Measurements from ENCODE around the gene STK32C. TPM values are rescaled to one million over a fixed set of nuclear protein-coding genes. Genes with fewer than 3 reads are reported as not detected.

Gene STK32C
- total RNA-seq, 6 experiments from 2014 or later = 1.6 to 3.5 (median 2.1) TPM

DNA sequence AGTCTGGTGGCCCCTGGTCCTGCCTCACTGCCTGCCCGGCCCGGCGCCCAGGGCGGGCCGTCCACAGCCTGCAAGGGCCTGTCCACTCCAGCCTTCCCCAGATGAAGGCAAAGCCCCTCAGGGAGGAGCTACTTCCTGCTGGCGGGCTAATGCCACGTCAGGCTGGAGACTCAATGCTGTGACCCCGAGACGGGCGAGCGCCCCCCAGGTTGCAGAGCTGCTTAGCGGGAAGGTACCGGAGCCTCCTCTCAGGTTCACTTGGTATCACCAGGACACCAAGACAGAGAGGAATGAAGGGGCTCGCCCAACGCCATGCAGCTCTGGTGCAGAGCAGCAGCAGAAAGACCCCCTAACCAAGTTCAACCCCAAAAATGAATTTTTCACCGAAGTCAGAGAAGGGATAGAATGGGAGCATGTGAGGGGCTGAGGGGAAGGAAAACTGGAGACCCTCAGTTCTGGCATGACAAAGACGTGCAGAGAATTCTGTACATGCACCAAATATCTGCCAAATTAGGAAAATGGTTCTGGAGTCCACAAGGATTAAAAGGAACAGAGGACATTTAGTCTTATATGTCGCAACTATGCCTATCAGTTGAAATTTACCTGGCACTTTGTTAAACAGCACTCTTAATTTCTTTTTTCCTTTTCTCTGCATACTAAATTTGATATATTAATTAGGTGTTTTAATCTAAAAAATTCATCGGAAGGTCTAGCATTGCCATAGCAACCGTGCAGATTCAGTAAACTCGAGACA lies 2.8 kb downstream of the STK32C start:
- no peaks in the 10 kb centered on the region for H3K27me3 ChIP-seq
- H3K36me3 ChIP-seq = no peaks in the 10 kb centered on the region
- H3K9me3 ChIP-seq = no peaks in the 10 kb centered on the region
- DNase-seq = peak in 1 of 3 donors; percentile 30
- no peak for TF ChIP-seq POLR2A (IDR thresholded peaks at IDR 0.05)
- TF ChIP-seq, protein P1, sequence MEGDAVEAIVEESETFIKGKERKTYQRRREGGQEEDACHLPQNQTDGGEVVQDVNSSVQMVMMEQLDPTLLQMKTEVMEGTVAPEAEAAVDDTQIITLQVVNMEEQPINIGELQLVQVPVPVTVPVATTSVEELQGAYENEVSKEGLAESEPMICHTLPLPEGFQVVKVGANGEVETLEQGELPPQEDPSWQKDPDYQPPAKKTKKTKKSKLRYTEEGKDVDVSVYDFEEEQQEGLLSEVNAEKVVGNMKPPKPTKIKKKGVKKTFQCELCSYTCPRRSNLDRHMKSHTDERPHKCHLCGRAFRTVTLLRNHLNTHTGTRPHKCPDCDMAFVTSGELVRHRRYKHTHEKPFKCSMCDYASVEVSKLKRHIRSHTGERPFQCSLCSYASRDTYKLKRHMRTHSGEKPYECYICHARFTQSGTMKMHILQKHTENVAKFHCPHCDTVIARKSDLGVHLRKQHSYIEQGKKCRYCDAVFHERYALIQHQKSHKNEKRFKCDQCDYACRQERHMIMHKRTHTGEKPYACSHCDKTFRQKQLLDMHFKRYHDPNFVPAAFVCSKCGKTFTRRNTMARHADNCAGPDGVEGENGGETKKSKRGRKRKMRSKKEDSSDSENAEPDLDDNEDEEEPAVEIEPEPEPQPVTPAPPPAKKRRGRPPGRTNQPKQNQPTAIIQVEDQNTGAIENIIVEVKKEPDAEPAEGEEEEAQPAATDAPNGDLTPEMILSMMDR (IDR thresholded peaks at IDR 0.05) = no peak
- peaks cover 0 to 16% (median 0%) of the 10 kb centered on the region in 4 donors for H3K4me1 ChIP-seq
- no peak overlapping the region for H3K4me3 ChIP-seq
- no peak overlapping the region for H3K27ac ChIP-seq
- no peak for ATAC-seq
- 89% methylated on average over 9 of the region's 21 CpGs for whole genome bisulfite sequencing (ENCODE audit: insufficient coverage, low coverage, low lambda C conversion rate, missing lambda C conversion rate)
- intact Hi-C loops (cut with DNase I) = no loop called here

DNA sequence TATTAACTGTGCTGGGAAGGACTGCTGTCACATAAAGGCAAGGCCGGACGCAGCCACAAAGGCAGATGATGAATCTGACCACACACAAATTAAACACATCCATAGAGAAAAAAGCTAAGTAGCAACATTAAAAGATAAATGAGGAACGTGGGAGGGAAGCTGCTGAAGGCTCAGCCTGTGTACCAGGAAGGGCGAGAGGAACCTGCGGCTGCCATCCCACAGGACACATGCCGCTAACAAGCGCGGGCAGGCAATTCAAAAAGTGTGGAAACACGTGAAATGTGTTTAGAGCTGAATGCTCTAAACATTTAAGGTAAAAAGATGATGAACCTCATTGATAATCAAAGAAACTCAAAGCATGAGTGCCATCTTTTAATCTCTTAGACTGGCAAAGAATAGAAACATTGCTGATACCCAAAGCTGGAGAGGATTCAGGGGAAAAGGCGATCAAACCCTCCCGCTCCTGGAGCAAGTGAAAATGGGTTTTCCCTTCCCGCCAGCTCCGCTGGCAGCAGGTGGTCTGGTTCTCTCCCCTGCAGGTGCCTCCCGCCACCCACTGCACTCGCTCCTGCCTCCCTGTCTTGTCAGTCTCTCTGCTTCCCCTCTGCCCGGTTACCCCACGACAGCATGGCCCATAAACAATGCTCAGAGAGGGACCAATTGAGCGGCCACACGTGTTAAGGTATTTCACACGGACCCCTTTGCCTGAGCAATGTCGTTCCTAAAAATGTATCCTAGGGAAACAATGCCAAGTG lies 4.2 kb downstream of the STK32C start:
- intact Hi-C loops (cut with DNase I) = no loop called here
- H3K36me3 ChIP-seq = no peaks in the 10 kb centered on the region
- TF ChIP-seq, protein P1 (IDR thresholded peaks at IDR 0.05) = no peak
- no peak for TF ChIP-seq POLR2A (IDR thresholded peaks at IDR 0.05)
- H3K27ac ChIP-seq = no peak overlapping the region
- ATAC-seq (no peak), DNase-seq (peak in 1 of 3 donors; percentile 24)
- WGBS (ENCODE audit: insufficient coverage, low coverage, low lambda C conversion rate, missing lambda C conversion rate) = 80% methylated on average over 16 of the region's 21 CpGs
- peaks cover 0 to 12% (median 0%) of the 10 kb centered on the region in 4 donors for H3K4me1 ChIP-seq
- H3K27me3 ChIP-seq = no peaks in the 10 kb centered on the region
- H3K9me3 ChIP-seq = no peaks in the 10 kb centered on the region
- H3K4me3 ChIP-seq = no peak overlapping the region

DNA sequence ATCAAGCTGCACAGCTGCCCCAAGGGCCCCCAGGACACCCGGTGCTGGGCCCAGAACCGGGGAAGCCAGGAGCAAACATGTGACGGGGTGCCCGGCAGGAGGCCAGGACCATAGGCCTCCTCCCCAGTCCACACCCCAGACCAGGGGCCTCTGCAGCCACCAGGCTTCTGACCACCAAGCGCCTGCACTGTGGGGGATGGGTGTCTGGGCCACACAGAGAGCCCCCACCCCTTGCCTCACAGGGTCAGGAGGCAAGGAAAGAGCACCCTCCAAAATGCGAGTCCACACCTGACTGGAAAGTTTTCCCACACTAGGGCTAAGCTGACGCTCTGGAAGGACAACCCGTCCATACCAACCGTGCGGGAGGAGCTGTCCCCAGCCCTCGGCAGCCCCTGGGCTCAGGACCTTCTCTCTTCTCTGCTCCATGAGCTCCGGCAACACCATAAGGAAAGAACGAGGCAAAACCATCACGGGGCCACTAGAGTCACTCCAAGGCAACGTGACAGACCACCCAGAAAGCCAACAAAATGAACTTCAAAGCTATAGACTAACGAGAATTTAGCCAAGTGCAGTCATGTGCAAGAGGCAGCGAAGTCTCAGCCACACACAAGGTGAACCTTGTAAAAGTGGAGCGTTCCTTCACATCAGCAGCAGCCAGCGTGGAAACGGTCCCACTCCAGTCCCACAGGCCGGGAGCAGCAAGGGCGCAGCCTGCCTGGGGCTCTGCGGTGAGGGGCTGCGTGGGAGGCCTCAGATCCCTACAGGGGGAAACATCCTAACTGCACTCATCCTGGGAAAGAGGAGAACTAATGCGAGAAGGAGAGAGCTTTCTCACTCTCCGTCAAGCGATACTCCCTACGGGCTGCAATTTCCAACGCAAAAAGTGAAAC lies 5.1 kb downstream of the STK32C start:
- WGBS (ENCODE audit: insufficient coverage, low coverage, low lambda C conversion rate, missing lambda C conversion rate) = 80% methylated on average over 10 of the region's 29 CpGs
- TF ChIP-seq, protein P1 (IDR thresholded peaks at IDR 0.05) = no peak
- no peak for TF ChIP-seq POLR2A (IDR thresholded peaks at IDR 0.05)
- no peak overlapping the region for H3K4me3 ChIP-seq
- intact Hi-C loops (cut with DNase I) = no loop called here
- DNase-seq = peak in 1 of 3 donors; percentile 36
- no peak overlapping the region for H3K27ac ChIP-seq
- no peaks in the 10 kb centered on the region for H3K9me3 ChIP-seq
- H3K27me3 ChIP-seq = no peaks in the 10 kb centered on the region
- peaks cover 0 to 8% (median 0%) of the 10 kb centered on the region in 4 donors for H3K4me1 ChIP-seq
- no peaks in the 10 kb centered on the region for H3K36me3 ChIP-seq
- ATAC-seq = no peak

Data from right lobe of liver (tissue), 6 donors.